HG03460 (cell line): ENCODE measurements around the gene FAM168A.

Experiments
- ATAC-seq: cut with Tn5 transposase; IDR thresholded peaks from one replicate; pipeline ENCODE4 v1.9.1; 2021; ENCODE audit not compliant: unreplicated experiment

The FAM168A gene

GRCh38 chr11:73524774-73525173 is 73.1 kb downstream of the FAM168A start:
- ATAC-seq, result no peak

GRCh38 chr11:73521621-73522020 is 76.3 kb downstream of the FAM168A start:
- ATAC-seq, result no peak

- no peak for ATAC-seq
These were observed 77.4 kb downstream of the FAM168A start for GRCh38 chr11:73520353-73521061.

- ATAC-seq, result no peak
These were observed 78.6 kb downstream of the FAM168A start for GRCh38 chr11:73519266-73519665.

GRCh38 chr11:73518195-73518594 is 79.7 kb downstream of the FAM168A start:
- ATAC-seq, result no peak

- ATAC-seq, result no peak
These were observed 81.8 kb downstream of the FAM168A start for GRCh38 chr11:73516080-73516479.

GRCh38 chr11:73513707-73514106 is 84.2 kb downstream of the FAM168A start:
- no peak for ATAC-seq

- ATAC-seq, result no peak
These were observed 87.0 kb downstream of the FAM168A start for GRCh38 chr11:73510877-73511276.

GRCh38 chr11:73510106-73510505 is 87.8 kb downstream of the FAM168A start:
- no peak for ATAC-seq

GRCh38 chr11:73509188-73509587 is 88.7 kb downstream of the FAM168A start:
- ATAC-seq, result no peak

GRCh38 chr11:73508243-73509176 is 89.4 kb downstream of the FAM168A start:
- no peak for ATAC-seq

- ATAC-seq, result no peak
These were observed 90.8 kb downstream of the FAM168A start for GRCh38 chr11:73507086-73507485.

GRCh38 chr11:73506038-73506437 is 91.9 kb downstream of the FAM168A start:
- no peak for ATAC-seq

GRCh38 chr11:73498343-73498742 is 99.6 kb downstream of the FAM168A start:
- no peak for ATAC-seq

GRCh38 chr11:73496134-73496533 is 101.8 kb downstream of the FAM168A start:
- no peak for ATAC-seq

GRCh38 chr11:73495731-73496130 is 102.2 kb downstream of the FAM168A start:
- ATAC-seq, result no peak

- no peak for ATAC-seq
These were observed 103.8 kb downstream of the FAM168A start for GRCh38 chr11:73493956-73494598.

GRCh38 chr11:73481626-73482025 is 116.3 kb downstream of the FAM168A start:
- ATAC-seq, result no peak

- ATAC-seq, result no peak
These were observed 117.2 kb downstream of the FAM168A start for GRCh38 chr11:73480677-73481076.

GRCh38 chr11:73478737-73479347 is 119.1 kb downstream of the FAM168A start:
- ATAC-seq, result no peak

GRCh38 chr11:73477518-73477917 is 120.4 kb downstream of the FAM168A start:
- ATAC-seq, result no peak
